K562 (cell line): ENCODE data around the gene LRIF1. TPM values are rescaled to one million over a fixed set of nuclear protein-coding genes. Genes with fewer than 3 reads are reported as not detected.

Experiments
- CCNT2 ChIP-seq: IDR thresholded peaks from 2 replicates; pipeline ENCODE4 v1.6.1; 2011; ENCODE audit warnings: borderline replicate concordance, low read depth, mild to moderate bottlenecking, moderate library complexity, mixed read lengths, low read length; ENCODE audit not compliant: insufficient read length; ENCODE audit errors: extremely low read depth
- CHD4 ChIP-seq: fragments of 200-600 bp; sonication (generic); IDR thresholded peaks from 3 replicates; pipeline ENCODE4 v1.6.1; 2012; ENCODE audit warnings: low read depth, mild to moderate bottlenecking, mixed read lengths, low read length, inconsistent platforms; ENCODE audit not compliant: insufficient read depth, insufficient replicate concordance, poor library complexity, severe bottlenecking
- CLOCK ChIP-seq: fragments of 250-450 bp; sonication (Bioruptor Pico); IDR thresholded peaks from 2 replicates; pipeline ENCODE4 v1.4.0; 2020; ENCODE audit warnings: mild to moderate bottlenecking, moderate library complexity, borderline replicate concordance
- ELF1 ChIP-seq: fragments of 200-800 bp; sonication (Bioruptor generic); IDR thresholded peaks from 2 replicates; pipeline ENCODE4 v1.6.1; 2016; ENCODE audit warnings: missing genetic modification characterization, missing compliant biosample characterization
- HCFC1 ChIP-seq: IDR thresholded peaks from 2 replicates; pipeline ENCODE4 v1.6.1; 2012; ENCODE audit warnings: low read depth, low read length, improper control_type of control experiment
- HEY1 ChIP-seq: fragments of 250-450 bp; sonication (Bioruptor Pico); IDR thresholded peaks from 2 replicates; pipeline ENCODE4 v1.5.0; 2020; ENCODE audit warnings: mild to moderate bottlenecking, moderate library complexity, borderline replicate concordance
- L3MBTL2 ChIP-seq: fragments of 450-650 bp; IDR thresholded peaks from 2 replicates; pipeline ENCODE4 v1.6.1; 2016; ENCODE audit warnings: mild to moderate bottlenecking, moderate library complexity
- MTA3 ChIP-seq: fragments of 450-650 bp; formaldehyde crosslinking; IDR thresholded peaks from 2 replicates; pipeline ENCODE4 v1.6.1; 2017; ENCODE audit warnings: mild to moderate bottlenecking, borderline replicate concordance
- MTF1 ChIP-seq: fragments of 250-450 bp; sonication (Bioruptor Pico); IDR thresholded peaks from 2 replicates; pipeline ENCODE4 v1.9.0; 2021; ENCODE audit warnings: moderate library complexity, mild to moderate bottlenecking, inconsistent platforms, borderline replicate concordance
- NCOR1 ChIP-seq: fragments of 450-650 bp; IDR thresholded peaks from 2 replicates; pipeline ENCODE4 v1.6.1; 2016; ENCODE audit warnings: mild to moderate bottlenecking, moderate library complexity
- NR2C1 ChIP-seq, 2 experiments: fragments of 450-650 bp; IDR thresholded peaks; 2 replicates each; pipeline ENCODE4 v1.6.1; 2017; ENCODE audit warnings: mild to moderate bottlenecking in 2 of 2, antibody characterized with exemption in 1 of 2, inconsistent platforms in 1 of 2, missing compliant biosample characterization in 1 of 2, missing genetic modification characterization in 1 of 2
- POLR2H ChIP-seq: IDR thresholded peaks from 2 replicates; pipeline ENCODE4 v1.6.1; 2016; ENCODE audit warnings: missing genetic modification characterization, low read depth, mild to moderate bottlenecking, control low read depth, missing compliant biosample characterization, moderate library complexity
- RHOXF2B ChIP-seq: fragments of 250-450 bp; sonication (Bioruptor Pico); conservative IDR thresholded peaks from 2 replicates; pipeline ENCODE4 v1.5.1; 2021
- SAP30 ChIP-seq: fragments of 200-600 bp; sonication (generic); IDR thresholded peaks from 2 replicates; pipeline ENCODE4 v1.6.1; 2012; ENCODE audit warnings: borderline replicate concordance, low read depth, mild to moderate bottlenecking, moderate library complexity, low read length, control low read depth, inconsistent platforms; ENCODE audit not compliant: insufficient read depth, poor library complexity, severe bottlenecking
- SMAD1 ChIP-seq: fragments of 150-350 bp; IDR thresholded peaks from 2 replicates; pipeline ENCODE4 v1.6.1; 2014; ENCODE audit warnings: low read length, low read depth; ENCODE audit not compliant: partially characterized antibody
- polyA plus RNA-seq, 8 experiments: library from polyadenylated mRNA; depleted of rRNA in 4 of 8; stranded (reverse) in 5 of 8; unstranded in 3 of 8; fragments of >200 nt; fragmentation: Nextera tagmentation in 2 of 8; fragmentation: Illumina TruSeq in 1 of 8; extraction: Ambion mirVana in 2 of 8; extraction: Trizol in 1 of 8; gene quantifications; 2 replicates each; pipeline versions ENCODE4 v1.2.1 to v1.2.3, GENCODE V29; 2011 to 2014; ENCODE audit warnings: inconsistent platforms in 1 of 8, missing spikeins in 1 of 8
- total RNA-seq, 7 experiments: library from RNA; depleted of rRNA in 6 of 7; stranded (reverse); fragments of >200 nt in 6 of 7; fragmentation: Illumina TruSeq in 2 of 7; extraction: Trizol in 2 of 7; gene quantifications; 2 replicates each; pipeline versions ENCODE4 v1.2.1 to v1.2.3, GENCODE V29; 2011 to 2021; ENCODE audit warnings: low replicate concordance in 1 of 7
- TF ChIP-seq, protein P1 (sequence below): fragments of 450-650 bp; formaldehyde crosslinking; IDR thresholded peaks from 2 replicates; pipeline ENCODE4 v1.4.0; 2020; ENCODE audit warnings: mild to moderate bottlenecking, moderate library complexity
- TF ChIP-seq, protein P2 (sequence below): fragments of 250-450 bp; sonication (Bioruptor Pico); IDR thresholded peaks from 2 replicates; pipeline ENCODE4 v1.5.0; 2021; ENCODE audit warnings: mild to moderate bottlenecking, borderline replicate concordance
- TF ChIP-seq, protein P3 (sequence below): fragments of 450-650 bp; IDR thresholded peaks from 2 replicates; pipeline ENCODE4 v1.6.1; 2017; ENCODE audit warnings: antibody characterized with exemption

LRIF1 gene
- total and polyA plus RNA-seq, 9 of the 15 experiments (the other 6 are each of a cell fraction or from before 2014, with no cell fraction given): 35.6 to 88.8 (median 74.1) TPM

DNA sequence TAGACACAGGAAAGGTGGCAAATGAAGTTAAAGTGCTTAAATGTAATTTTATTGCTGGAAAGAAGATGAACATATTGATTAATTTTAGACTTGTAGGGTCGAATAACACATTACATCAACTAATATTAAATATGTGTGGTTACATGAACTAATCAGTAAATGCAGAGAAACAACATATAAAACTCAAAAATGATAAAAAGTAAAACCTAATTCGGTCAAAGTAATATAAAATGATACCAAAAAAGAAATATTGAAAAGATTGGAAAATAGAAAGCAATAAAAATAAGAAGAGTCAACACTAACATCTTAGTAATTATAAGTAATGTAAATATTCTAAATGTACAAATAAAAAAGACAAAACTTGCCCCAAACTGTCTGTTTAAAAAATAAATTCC, 47.5 kb downstream of the LRIF1 start (continued):
- TF ChIP-seq, protein P1, sequence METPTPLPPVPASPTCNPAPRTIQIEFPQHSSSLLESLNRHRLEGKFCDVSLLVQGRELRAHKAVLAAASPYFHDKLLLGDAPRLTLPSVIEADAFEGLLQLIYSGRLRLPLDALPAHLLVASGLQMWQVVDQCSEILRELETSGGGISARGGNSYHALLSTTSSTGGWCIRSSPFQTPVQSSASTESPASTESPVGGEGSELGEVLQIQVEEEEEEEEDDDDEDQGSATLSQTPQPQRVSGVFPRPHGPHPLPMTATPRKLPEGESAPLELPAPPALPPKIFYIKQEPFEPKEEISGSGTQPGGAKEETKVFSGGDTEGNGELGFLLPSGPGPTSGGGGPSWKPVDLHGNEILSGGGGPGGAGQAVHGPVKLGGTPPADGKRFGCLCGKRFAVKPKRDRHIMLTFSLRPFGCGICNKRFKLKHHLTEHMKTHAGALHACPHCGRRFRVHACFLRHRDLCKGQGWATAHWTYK (CRISPR knock-in tag): no peak
- no peak for TF ChIP-seq MTA3
- no peak for TF ChIP-seq L3MBTL2
- no peak for TF ChIP-seq HCFC1
- TF ChIP-seq, protein P2, sequence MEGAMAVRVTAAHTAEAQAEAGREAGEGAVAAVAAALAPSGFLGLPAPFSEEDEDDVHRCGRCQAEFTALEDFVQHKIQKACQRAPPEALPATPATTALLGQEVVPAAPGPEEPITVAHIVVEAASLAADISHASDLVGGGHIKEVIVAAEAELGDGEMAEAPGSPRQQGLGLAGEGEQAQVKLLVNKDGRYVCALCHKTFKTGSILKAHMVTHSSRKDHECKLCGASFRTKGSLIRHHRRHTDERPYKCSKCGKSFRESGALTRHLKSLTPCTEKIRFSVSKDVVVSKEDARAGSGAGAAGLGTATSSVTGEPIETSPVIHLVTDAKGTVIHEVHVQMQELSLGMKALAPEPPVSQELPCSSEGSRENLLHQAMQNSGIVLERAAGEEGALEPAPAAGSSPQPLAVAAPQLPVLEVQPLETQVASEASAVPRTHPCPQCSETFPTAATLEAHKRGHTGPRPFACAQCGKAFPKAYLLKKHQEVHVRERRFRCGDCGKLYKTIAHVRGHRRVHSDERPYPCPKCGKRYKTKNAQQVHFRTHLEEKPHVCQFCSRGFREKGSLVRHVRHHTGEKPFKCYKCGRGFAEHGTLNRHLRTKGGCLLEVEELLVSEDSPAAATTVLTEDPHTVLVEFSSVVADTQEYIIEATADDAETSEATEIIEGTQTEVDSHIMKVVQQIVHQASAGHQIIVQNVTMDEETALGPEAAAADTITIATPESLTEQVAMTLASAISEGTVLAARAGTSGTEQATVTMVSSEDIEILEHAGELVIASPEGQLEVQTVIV: no peak
- TF ChIP-seq ELF1 (tag): no peak
- no peak for TF ChIP-seq NR2C1 (IDR thresholded peaks at IDR 0.05)
- TF ChIP-seq NR2C1 (tag; IDR thresholded peaks at IDR 0.05): no peak
- TF ChIP-seq HEY1 (CRISPR knock-in tag): no peak
- no peak for TF ChIP-seq CHD4
- TF ChIP-seq NCOR1: no peak
- no peak for TF ChIP-seq CLOCK (CRISPR knock-in tag)
- no peak for TF ChIP-seq CCNT2
- TF ChIP-seq RHOXF2B (CRISPR knock-in tag): no peak
- TF ChIP-seq SAP30: no peak
- TF ChIP-seq POLR2H (tag): peak; percentile 48
- TF ChIP-seq, protein P3, sequence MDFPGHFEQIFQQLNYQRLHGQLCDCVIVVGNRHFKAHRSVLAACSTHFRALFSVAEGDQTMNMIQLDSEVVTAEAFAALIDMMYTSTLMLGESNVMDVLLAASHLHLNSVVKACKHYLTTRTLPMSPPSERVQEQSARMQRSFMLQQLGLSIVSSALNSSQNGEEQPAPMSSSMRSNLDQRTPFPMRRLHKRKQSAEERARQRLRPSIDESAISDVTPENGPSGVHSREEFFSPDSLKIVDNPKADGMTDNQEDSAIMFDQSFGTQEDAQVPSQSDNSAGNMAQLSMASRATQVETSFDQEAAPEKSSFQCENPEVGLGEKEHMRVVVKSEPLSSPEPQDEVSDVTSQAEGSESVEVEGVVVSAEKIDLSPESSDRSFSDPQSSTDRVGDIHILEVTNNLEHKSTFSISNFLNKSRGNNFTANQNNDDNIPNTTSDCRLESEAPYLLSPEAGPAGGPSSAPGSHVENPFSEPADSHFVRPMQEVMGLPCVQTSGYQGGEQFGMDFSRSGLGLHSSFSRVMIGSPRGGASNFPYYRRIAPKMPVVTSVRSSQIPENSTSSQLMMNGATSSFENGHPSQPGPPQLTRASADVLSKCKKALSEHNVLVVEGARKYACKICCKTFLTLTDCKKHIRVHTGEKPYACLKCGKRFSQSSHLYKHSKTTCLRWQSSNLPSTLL: 0 out of 2 replicates have a peak, but pooled peaks have one; percentile 33
- TF ChIP-seq MTF1 (CRISPR knock-in tag): no peak
- no peak for TF ChIP-seq SMAD1
